ENCODE measurements around the gene TRAPPC10.
"Not testable (repeated sequence)": the region's sequence is repeated elsewhere in the genome, so short reads cannot be mapped to it uniquely, and the experiment has no call there.

- TF ChIP-seq POLR2A (IDR thresholded peaks at IDR 0.05; ENCODE audit: control extremely low read depth in 1 of 2, low read depth in 2 of 2, low read length in 2 of 2); KDM1A (IDR thresholded peaks at IDR 0.05; ENCODE audit: borderline replicate concordance, low read length); CTCF (IDR thresholded peaks at IDR 0.05; ENCODE audit: control extremely low read depth in 1 of 3, insufficient read depth in 1 of 3, low read depth in 1 of 3, low read length in 3 of 3); SP1 (IDR thresholded peaks at IDR 0.05; ENCODE audit: low read depth, low read length); NRF1 (IDR thresholded peaks at IDR 0.05; ENCODE audit: low read depth, low read length): not testable (repeated sequence)
- TF ChIP-seq, protein P1, sequence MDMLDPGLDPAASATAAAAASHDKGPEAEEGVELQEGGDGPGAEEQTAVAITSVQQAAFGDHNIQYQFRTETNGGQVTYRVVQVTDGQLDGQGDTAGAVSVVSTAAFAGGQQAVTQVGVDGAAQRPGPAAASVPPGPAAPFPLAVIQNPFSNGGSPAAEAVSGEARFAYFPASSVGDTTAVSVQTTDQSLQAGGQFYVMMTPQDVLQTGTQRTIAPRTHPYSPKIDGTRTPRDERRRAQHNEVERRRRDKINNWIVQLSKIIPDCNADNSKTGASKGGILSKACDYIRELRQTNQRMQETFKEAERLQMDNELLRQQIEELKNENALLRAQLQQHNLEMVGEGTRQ (IDR thresholded peaks at IDR 0.05; ENCODE audit: low read length): not testable (repeated sequence)
Observed at GRCh38 chr21:44138039-44138438, 125.9 kb downstream of the TRAPPC10 start.
